Measurements from ENCODE around the gene TVP23C.

- no peak for TF ChIP-seq CTCF (conservative IDR thresholded peaks at IDR 0.05; ENCODE audit: low read length)
- TF ChIP-seq EZH2phosphoT487 (IDR thresholded peaks at IDR 0.05; ENCODE audit: borderline replicate concordance, low read depth, low read length) = no peak
Observed at GRCh38 chr17:15475631-15476354, 87.5 kb downstream of the TVP23C start.
